MM.1S (cell line): ENCODE results near the gene SMIM14.

Experiments used
- DNase-seq: peaks from one replicate; pipeline ENCODE4 v3.0.0-alpha.2; 2015
- H2AFZ ChIP-seq: fragments of 300-600 bp; sonication (generic); 2 replicates; pipeline ENCODE4 v1.6.0; 2016; ENCODE audit warnings: antibody characterized with exemption, low read length
- H3F3A ChIP-seq: fragments of 300-600 bp; sonication (generic); 2 replicates; pipeline ENCODE4 v1.6.1; 2016; ENCODE audit warnings: mild to moderate bottlenecking, antibody characterized with exemption, low read length, moderate library complexity, mixed read lengths; ENCODE audit not compliant: insufficient read depth
- H3K27ac ChIP-seq: fragments of 300-600 bp; sonication (generic); 2 replicates; pipeline ENCODE4 v1.5.1; 2016; ENCODE audit warnings: mild to moderate bottlenecking, low read length
- H3K27me3 ChIP-seq: fragments of 300-600 bp; sonication (generic); replicated peaks from 2 replicates; pipeline ENCODE4 v1.6.0; 2016; ENCODE audit warnings: low read length; ENCODE audit not compliant: insufficient read depth
- H3K36me3 ChIP-seq: fragments of 300-600 bp; sonication (generic); replicated peaks from 2 replicates; pipeline ENCODE4 v1.6.1; 2016; ENCODE audit warnings: mild to moderate bottlenecking, low read length, mixed read lengths; ENCODE audit not compliant: insufficient read depth
- H3K4me1 ChIP-seq: fragments of 300-600 bp; sonication (generic); 2 replicates; pipeline ENCODE4 v1.6.1; 2016; ENCODE audit warnings: low read length, mixed read lengths
- H3K4me2 ChIP-seq: fragments of 300-600 bp; sonication (generic); 2 replicates; pipeline ENCODE4 v1.6.0; 2016; ENCODE audit warnings: low read depth, low read length
- H3K4me3 ChIP-seq: fragments of 300-600 bp; sonication (generic); 2 replicates; pipeline ENCODE4 v1.5.1; 2016; ENCODE audit warnings: low read length, mixed read lengths
- H3K79me2 ChIP-seq: fragments of 300-600 bp; sonication (generic); 2 replicates; pipeline ENCODE4 v1.6.1; 2016; ENCODE audit warnings: mixed run types, low read length, mixed read lengths
- H3K9ac ChIP-seq: fragments of 300-600 bp; sonication (generic); 2 replicates; pipeline ENCODE4 v1.6.1; 2016; ENCODE audit warnings: low read length, mixed read lengths
- H3K9me2 ChIP-seq: fragments of 300-600 bp; sonication (generic); replicated peaks from 2 replicates; pipeline ENCODE4 v1.6.1; 2016; ENCODE audit warnings: mild to moderate bottlenecking, low read length, mixed read lengths; ENCODE audit not compliant: insufficient read depth
- H3K9me3 ChIP-seq: fragments of 300-600 bp; sonication (generic); replicated peaks from 2 replicates; pipeline ENCODE4 v1.6.1; 2016; ENCODE audit warnings: mild to moderate bottlenecking, low read length, mixed read lengths; ENCODE audit not compliant: insufficient read depth
- H4K20me1 ChIP-seq: fragments of 300-600 bp; sonication (generic); 2 replicates; pipeline ENCODE4 v1.6.1; 2016; ENCODE audit warnings: mild to moderate bottlenecking, low read length, moderate library complexity, mixed read lengths; ENCODE audit not compliant: insufficient read depth
- EZH2 ChIP-seq: fragments of 300-600 bp; sonication (generic); optimal IDR thresholded peaks from 2 replicates; pipeline ENCODE3; 2017; ENCODE audit warnings: low read depth, mild to moderate bottlenecking, antibody characterized with exemption, low read length, mixed read lengths
- EZH2phosphoT487 ChIP-seq: fragments of 300-600 bp; sonication (generic); IDR thresholded peaks from 2 replicates; pipeline ENCODE4 v1.6.1; 2018; ENCODE audit warnings: antibody characterized with exemption, low read length
- TF ChIP-seq, protein P1 (sequence below): fragments of 300-600 bp; sonication (generic); IDR thresholded peaks from 2 replicates; pipeline ENCODE4 v1.5.1; 2016; ENCODE audit warnings: antibody characterized with exemption, low read length, mixed read lengths

The SMIM14 gene

GRCh38 chr4:39667706-39668105 lies 29.0 kb upstream of the SMIM14 start:
- Histone ChIP-seq H3K79me2 (no peaks in the 10 kb centered on the region), H3F3A (no peaks in the 10 kb centered on the region), H3K9me2 (no peaks in the 10 kb centered on the region), H4K20me1 (no peaks in the 10 kb centered on the region), H3K9me3 (no peaks in the 10 kb centered on the region), H3K4me1 (no peaks in the 10 kb centered on the region), H3K27ac (no peak overlapping the region), H2AFZ (no peak overlapping the region), H3K36me3 (no peaks in the 10 kb centered on the region), H3K4me3 (no peak overlapping the region), H3K4me2 (no peak overlapping the region), H3K9ac (no peak overlapping the region), H3K27me3 (no peaks in the 10 kb centered on the region)
- TF ChIP-seq EZH2 = no peak
- TF ChIP-seq, protein P1, sequence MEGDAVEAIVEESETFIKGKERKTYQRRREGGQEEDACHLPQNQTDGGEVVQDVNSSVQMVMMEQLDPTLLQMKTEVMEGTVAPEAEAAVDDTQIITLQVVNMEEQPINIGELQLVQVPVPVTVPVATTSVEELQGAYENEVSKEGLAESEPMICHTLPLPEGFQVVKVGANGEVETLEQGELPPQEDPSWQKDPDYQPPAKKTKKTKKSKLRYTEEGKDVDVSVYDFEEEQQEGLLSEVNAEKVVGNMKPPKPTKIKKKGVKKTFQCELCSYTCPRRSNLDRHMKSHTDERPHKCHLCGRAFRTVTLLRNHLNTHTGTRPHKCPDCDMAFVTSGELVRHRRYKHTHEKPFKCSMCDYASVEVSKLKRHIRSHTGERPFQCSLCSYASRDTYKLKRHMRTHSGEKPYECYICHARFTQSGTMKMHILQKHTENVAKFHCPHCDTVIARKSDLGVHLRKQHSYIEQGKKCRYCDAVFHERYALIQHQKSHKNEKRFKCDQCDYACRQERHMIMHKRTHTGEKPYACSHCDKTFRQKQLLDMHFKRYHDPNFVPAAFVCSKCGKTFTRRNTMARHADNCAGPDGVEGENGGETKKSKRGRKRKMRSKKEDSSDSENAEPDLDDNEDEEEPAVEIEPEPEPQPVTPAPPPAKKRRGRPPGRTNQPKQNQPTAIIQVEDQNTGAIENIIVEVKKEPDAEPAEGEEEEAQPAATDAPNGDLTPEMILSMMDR = no peak
- no peak for DNase-seq

DNA sequence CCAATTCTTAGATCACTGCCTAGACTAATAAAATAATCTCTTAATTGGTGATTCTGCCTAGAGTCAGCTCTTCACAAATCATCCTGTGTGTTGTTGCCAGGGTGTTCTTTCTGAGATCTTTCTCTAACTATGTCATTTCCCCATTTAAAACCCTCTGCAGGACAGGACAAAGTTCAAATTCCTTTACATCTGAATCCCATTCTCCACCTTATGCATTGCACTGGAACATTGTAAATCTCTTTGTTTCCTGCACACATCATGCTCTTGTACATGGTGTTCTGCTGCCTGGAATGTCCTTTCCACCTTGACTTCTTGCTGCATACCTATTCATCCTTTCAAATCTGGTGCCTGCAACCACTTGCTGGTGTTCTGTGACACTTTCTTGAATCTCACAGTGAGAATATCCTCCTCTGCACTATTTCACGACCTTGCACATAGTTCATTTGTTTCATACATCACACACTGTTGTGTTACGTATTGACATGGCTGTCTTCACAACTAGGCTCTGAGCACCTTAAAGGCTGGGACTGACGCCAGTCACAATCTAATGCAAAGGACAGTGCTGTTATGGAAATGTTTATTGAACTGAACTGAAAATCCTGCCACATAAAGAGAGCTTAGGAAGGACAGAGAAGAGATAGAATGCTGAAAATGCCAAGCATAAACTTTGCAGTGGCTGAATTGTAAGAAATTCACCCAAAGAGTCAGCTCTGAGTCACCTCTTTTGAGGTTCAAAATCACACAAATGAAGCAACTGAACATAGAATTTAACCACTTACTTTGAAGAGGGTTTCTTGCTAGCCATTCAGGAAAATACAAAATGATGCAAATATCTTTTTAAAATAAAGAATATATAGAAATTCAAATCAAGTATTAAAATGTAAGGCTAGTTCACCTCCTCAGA lies 26.4 kb upstream of the SMIM14 start:
- Histone ChIP-seq H3K4me2 (no peak overlapping the region), H2AFZ (no peak overlapping the region), H3K4me3 (no peak overlapping the region), H3K9me2 (no peaks in the 10 kb centered on the region), H3K36me3 (no peaks in the 10 kb centered on the region), H3K79me2 (no peaks in the 10 kb centered on the region), H3F3A (no peaks in the 10 kb centered on the region), H4K20me1 (no peaks in the 10 kb centered on the region), H3K9ac (no peak overlapping the region), H3K27me3 (no peaks in the 10 kb centered on the region), H3K27ac (no peak overlapping the region), H3K9me3 (no peaks in the 10 kb centered on the region), H3K4me1 (no peaks in the 10 kb centered on the region)
- TF ChIP-seq EZH2 (no peak), EZH2phosphoT487 (no peak)
- TF ChIP-seq, protein P1 = no peak
- DNase-seq = no peak

DNA sequence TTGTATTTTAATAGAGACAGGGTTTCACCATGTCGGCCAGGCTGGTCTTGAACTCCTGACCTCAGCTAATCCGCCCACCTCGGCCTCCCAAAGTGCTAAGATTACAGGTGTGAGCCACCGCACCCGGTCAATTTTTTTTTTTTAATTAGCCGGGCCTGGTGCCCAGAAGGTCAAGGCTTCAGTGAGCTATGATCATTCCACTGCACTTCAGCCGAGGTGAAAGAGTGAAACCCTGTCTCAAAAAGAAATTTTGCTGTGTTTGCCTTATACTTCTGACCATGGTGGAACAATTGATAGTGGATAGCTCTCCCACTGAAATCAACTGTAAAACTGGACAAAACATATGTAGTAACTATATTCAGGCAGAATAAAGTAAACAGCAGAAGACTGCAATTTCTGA lies 24.0 kb upstream of the SMIM14 start:
- Histone ChIP-seq H3K79me2 (no peaks in the 10 kb centered on the region), H3K27me3 (no peaks in the 10 kb centered on the region), H3F3A (no peaks in the 10 kb centered on the region), H3K4me2 (no peak overlapping the region), H3K27ac (no peak overlapping the region), H2AFZ (no peak overlapping the region), H4K20me1 (no peaks in the 10 kb centered on the region), H3K36me3 (no peaks in the 10 kb centered on the region), H3K9me3 (no peaks in the 10 kb centered on the region), H3K4me3 (no peak overlapping the region), H3K4me1 (no peaks in the 10 kb centered on the region), H3K9me2 (no peaks in the 10 kb centered on the region), H3K9ac (no peak overlapping the region)
- no peak for TF ChIP-seq EZH2
- TF ChIP-seq, protein P1 = no peak
- no peak for TF ChIP-seq EZH2phosphoT487
- DNase-seq = no peak
